ENCODE results near the gene ANKRD13B. TPM values are rescaled to one million over a fixed set of nuclear protein-coding genes. Genes with fewer than 3 reads are reported as not detected.

ANKRD13B gene
- total RNA-seq, 1 donor from 2014 or later: 9.4 TPM

GRCh38 chr17:29608986-29609385 lies 16.1 kb downstream of the ANKRD13B start:
- Histone ChIP-seq H3K36me3 (ENCODE audit: control insufficient read depth in 3 of 3, insufficient read depth in 3 of 3, low read length in 3 of 3) (peaks cover 0 to 2% (median 0%) of the 10 kb centered on the region in 3 donors), H3K4me3 (ENCODE audit: low read length in 3 of 3) (no peak overlapping the region), H3K27me3 (ENCODE audit: control insufficient read depth in 3 of 3, insufficient read depth in 3 of 3, low read length in 3 of 3) (no peaks in the 10 kb centered on the region), H3K4me1 (ENCODE audit: control insufficient read depth in 3 of 3, insufficient read depth in 3 of 3, low read length in 3 of 3) (peaks cover 12 to 21% (median 19%) of the 10 kb centered on the region in 3 donors), H3K9ac (ENCODE audit: low read depth in 1 of 3, low read length in 3 of 3) (peak overlapping the region in 2 of 3 donors; percentile 20 to 45), H3K27ac (ENCODE audit: low read depth, low read length) (peak overlapping the region; percentile 28), H3K9me3 (ENCODE audit: control insufficient read depth in 3 of 3, low read length in 3 of 3) (no peaks in the 10 kb centered on the region)

GRCh38 chr17:29610395-29610794 lies 17.5 kb downstream of the ANKRD13B start:
- Histone ChIP-seq H3K27me3 (ENCODE audit: control insufficient read depth in 3 of 3, insufficient read depth in 3 of 3, low read length in 3 of 3) (no peaks in the 10 kb centered on the region), H3K27ac (ENCODE audit: low read depth, low read length) (no peak overlapping the region), H3K9me3 (ENCODE audit: control insufficient read depth in 3 of 3, low read length in 3 of 3) (no peaks in the 10 kb centered on the region), H3K9ac (ENCODE audit: low read depth in 1 of 3, low read length in 3 of 3) (no peak overlapping the region), H3K36me3 (ENCODE audit: control insufficient read depth in 3 of 3, insufficient read depth in 3 of 3, low read length in 3 of 3) (peaks cover 0 to 8% (median 7%) of the 10 kb centered on the region in 3 donors), H3K4me3 (ENCODE audit: low read length in 3 of 3) (no peak overlapping the region), H3K4me1 (ENCODE audit: control insufficient read depth in 3 of 3, insufficient read depth in 3 of 3, low read length in 3 of 3) (peaks cover 25 to 35% (median 32%) of the 10 kb centered on the region in 3 donors)

- peaks cover 36 to 46% (median 42%) of the 10 kb centered on the region in 3 donors for H3K4me1 ChIP-seq (ENCODE audit: control insufficient read depth in 3 of 3, insufficient read depth in 3 of 3, low read length in 3 of 3)
- peaks cover 8 to 17% (median 13%) of the 10 kb centered on the region in 3 donors for H3K36me3 ChIP-seq (ENCODE audit: control insufficient read depth in 3 of 3, insufficient read depth in 3 of 3, low read length in 3 of 3)
- H3K27me3 ChIP-seq (ENCODE audit: control insufficient read depth in 3 of 3, insufficient read depth in 3 of 3, low read length in 3 of 3): no peaks in the 10 kb centered on the region
- no peak overlapping the region for H3K27ac ChIP-seq (ENCODE audit: low read depth, low read length)
- H3K4me3 ChIP-seq (ENCODE audit: low read length in 3 of 3): no peak overlapping the region
- H3K9me3 ChIP-seq (ENCODE audit: control insufficient read depth in 3 of 3, low read length in 3 of 3): no peaks in the 10 kb centered on the region
- H3K9ac ChIP-seq (ENCODE audit: low read depth in 1 of 3, low read length in 3 of 3): peak overlapping the region in 1 of 3 donors; percentile 8
These were observed 18.6 kb downstream of the ANKRD13B start for GRCh38 chr17:29611351-29612093.

GRCh38 chr17:29612094-29612403 lies 19.1 kb downstream of the ANKRD13B start:
- Histone ChIP-seq H3K27ac (ENCODE audit: low read depth, low read length) (no peak overlapping the region), H3K27me3 (ENCODE audit: control insufficient read depth in 3 of 3, insufficient read depth in 3 of 3, low read length in 3 of 3) (no peaks in the 10 kb centered on the region), H3K9me3 (ENCODE audit: control insufficient read depth in 3 of 3, low read length in 3 of 3) (no peaks in the 10 kb centered on the region), H3K36me3 (ENCODE audit: control insufficient read depth in 3 of 3, insufficient read depth in 3 of 3, low read length in 3 of 3) (peaks cover 10 to 17% (median 13%) of the 10 kb centered on the region in 3 donors), H3K4me1 (ENCODE audit: control insufficient read depth in 3 of 3, insufficient read depth in 3 of 3, low read length in 3 of 3) (peaks cover 41 to 51% (median 47%) of the 10 kb centered on the region in 3 donors), H3K9ac (ENCODE audit: low read depth in 1 of 3, low read length in 3 of 3) (no peak overlapping the region), H3K4me3 (ENCODE audit: low read length in 3 of 3) (no peak overlapping the region)

- no peak overlapping the region for H3K9ac ChIP-seq (ENCODE audit: low read depth in 1 of 3, low read length in 3 of 3)
- peaks cover 13 to 17% (median 14%) of the 10 kb centered on the region in 3 donors for H3K36me3 ChIP-seq (ENCODE audit: control insufficient read depth in 3 of 3, insufficient read depth in 3 of 3, low read length in 3 of 3)
- peaks cover 47 to 57% (median 53%) of the 10 kb centered on the region in 3 donors for H3K4me1 ChIP-seq (ENCODE audit: control insufficient read depth in 3 of 3, insufficient read depth in 3 of 3, low read length in 3 of 3)
- H3K4me3 ChIP-seq (ENCODE audit: low read length in 3 of 3): peak overlapping the region in 1 of 3 donors; percentile 6
- peak overlapping the region; percentile 66 for H3K27ac ChIP-seq (ENCODE audit: low read depth, low read length)
- no peaks in the 10 kb centered on the region for H3K27me3 ChIP-seq (ENCODE audit: control insufficient read depth in 3 of 3, insufficient read depth in 3 of 3, low read length in 3 of 3)
- no peaks in the 10 kb centered on the region for H3K9me3 ChIP-seq (ENCODE audit: control insufficient read depth in 3 of 3, low read length in 3 of 3)
These were observed 19.7 kb downstream of the ANKRD13B start for GRCh38 chr17:29612404-29613280.

GRCh38 chr17:29613352-29613837 lies 20.5 kb downstream of the ANKRD13B start:
- Histone ChIP-seq H3K9me3 (ENCODE audit: control insufficient read depth in 3 of 3, low read length in 3 of 3) (no peaks in the 10 kb centered on the region), H3K27ac (ENCODE audit: low read depth, low read length) (peak overlapping the region; percentile 66), H3K36me3 (ENCODE audit: control insufficient read depth in 3 of 3, insufficient read depth in 3 of 3, low read length in 3 of 3) (peaks cover 13 to 17% (median 14%) of the 10 kb centered on the region in 3 donors), H3K4me3 (ENCODE audit: low read length in 3 of 3) (peak overlapping the region; percentile 46 to 70 (median 58)), H3K27me3 (ENCODE audit: control insufficient read depth in 3 of 3, insufficient read depth in 3 of 3, low read length in 3 of 3) (no peaks in the 10 kb centered on the region), H3K9ac (ENCODE audit: low read depth in 1 of 3, low read length in 3 of 3) (peak overlapping the region in 2 of 3 donors; percentile 38 to 77), H3K4me1 (ENCODE audit: control insufficient read depth in 3 of 3, insufficient read depth in 3 of 3, low read length in 3 of 3) (peaks cover 54 to 64% (median 61%) of the 10 kb centered on the region in 3 donors)

- Histone ChIP-seq H3K9ac (ENCODE audit: low read depth in 1 of 3, low read length in 3 of 3) (peak overlapping the region; percentile 33 to 77 (median 38)), H3K36me3 (ENCODE audit: control insufficient read depth in 3 of 3, insufficient read depth in 3 of 3, low read length in 3 of 3) (peaks cover 17 to 22% (median 17%) of the 10 kb centered on the region in 3 donors)
These were observed 20.9 kb downstream of the ANKRD13B start for GRCh38 chr17:29613856-29614255.

GRCh38 chr17:29614349-29615047 lies 21.6 kb downstream of the ANKRD13B start:
- Histone ChIP-seq H3K36me3 (ENCODE audit: control insufficient read depth in 3 of 3, insufficient read depth in 3 of 3, low read length in 3 of 3) (peaks cover 17 to 24% (median 22%) of the 10 kb centered on the region in 3 donors), H3K4me1 (ENCODE audit: control insufficient read depth in 3 of 3, insufficient read depth in 3 of 3, low read length in 3 of 3) (peaks cover 59 to 63% (median 62%) of the 10 kb centered on the region in 3 donors), H3K4me3 (ENCODE audit: low read length in 3 of 3) (no peak overlapping the region), H3K9ac (ENCODE audit: low read depth in 1 of 3, low read length in 3 of 3) (peak overlapping the region; percentile 33 to 77 (median 38)), H3K9me3 (ENCODE audit: control insufficient read depth in 3 of 3, low read length in 3 of 3) (no peaks in the 10 kb centered on the region), H3K27me3 (ENCODE audit: control insufficient read depth in 3 of 3, insufficient read depth in 3 of 3, low read length in 3 of 3) (no peaks in the 10 kb centered on the region), H3K27ac (ENCODE audit: low read depth, low read length) (peak overlapping the region; percentile 64)

More at GRCh38 chr17:29613856-29614255, 20.9 kb downstream of the ANKRD13B start:
- Histone ChIP-seq H3K9me3 (ENCODE audit: control insufficient read depth in 3 of 3, low read length in 3 of 3) (no peaks in the 10 kb centered on the region), H3K4me3 (ENCODE audit: low read length in 3 of 3) (peak overlapping the region; percentile 46 to 70 (median 58)), H3K4me1 (ENCODE audit: control insufficient read depth in 3 of 3, insufficient read depth in 3 of 3, low read length in 3 of 3) (peaks cover 58 to 64% (median 62%) of the 10 kb centered on the region in 3 donors), H3K27me3 (ENCODE audit: control insufficient read depth in 3 of 3, insufficient read depth in 3 of 3, low read length in 3 of 3) (no peaks in the 10 kb centered on the region), H3K27ac (ENCODE audit: low read depth, low read length) (peak overlapping the region; percentile 64)

GRCh38 chr17:29615048-29615385 lies 22.1 kb downstream of the ANKRD13B start:
- Histone ChIP-seq H3K9ac (ENCODE audit: low read depth in 1 of 3, low read length in 3 of 3) (peak overlapping the region in 1 of 3 donors; percentile 77), H3K9me3 (ENCODE audit: control insufficient read depth in 3 of 3, low read length in 3 of 3) (no peaks in the 10 kb centered on the region), H3K4me3 (ENCODE audit: low read length in 3 of 3) (peak overlapping the region in 2 of 3 donors; percentile 48 to 56), H3K27ac (ENCODE audit: low read depth, low read length) (peak overlapping the region; percentile 47), H3K27me3 (ENCODE audit: control insufficient read depth in 3 of 3, insufficient read depth in 3 of 3, low read length in 3 of 3) (no peaks in the 10 kb centered on the region), H3K4me1 (ENCODE audit: control insufficient read depth in 3 of 3, insufficient read depth in 3 of 3, low read length in 3 of 3) (peaks cover 64 to 67% (median 66%) of the 10 kb centered on the region in 3 donors), H3K36me3 (ENCODE audit: control insufficient read depth in 3 of 3, insufficient read depth in 3 of 3, low read length in 3 of 3) (peaks cover 20 to 24% (median 23%) of the 10 kb centered on the region in 3 donors)
